Right forelimb (tissue), 1 donor: ENCODE data around the gene EHBP1.

Source experiments
- DNase-seq: peaks from one replicate; pipeline ENCODE4 v3.0.0-alpha.2; 2018

Gene EHBP1

DNA sequence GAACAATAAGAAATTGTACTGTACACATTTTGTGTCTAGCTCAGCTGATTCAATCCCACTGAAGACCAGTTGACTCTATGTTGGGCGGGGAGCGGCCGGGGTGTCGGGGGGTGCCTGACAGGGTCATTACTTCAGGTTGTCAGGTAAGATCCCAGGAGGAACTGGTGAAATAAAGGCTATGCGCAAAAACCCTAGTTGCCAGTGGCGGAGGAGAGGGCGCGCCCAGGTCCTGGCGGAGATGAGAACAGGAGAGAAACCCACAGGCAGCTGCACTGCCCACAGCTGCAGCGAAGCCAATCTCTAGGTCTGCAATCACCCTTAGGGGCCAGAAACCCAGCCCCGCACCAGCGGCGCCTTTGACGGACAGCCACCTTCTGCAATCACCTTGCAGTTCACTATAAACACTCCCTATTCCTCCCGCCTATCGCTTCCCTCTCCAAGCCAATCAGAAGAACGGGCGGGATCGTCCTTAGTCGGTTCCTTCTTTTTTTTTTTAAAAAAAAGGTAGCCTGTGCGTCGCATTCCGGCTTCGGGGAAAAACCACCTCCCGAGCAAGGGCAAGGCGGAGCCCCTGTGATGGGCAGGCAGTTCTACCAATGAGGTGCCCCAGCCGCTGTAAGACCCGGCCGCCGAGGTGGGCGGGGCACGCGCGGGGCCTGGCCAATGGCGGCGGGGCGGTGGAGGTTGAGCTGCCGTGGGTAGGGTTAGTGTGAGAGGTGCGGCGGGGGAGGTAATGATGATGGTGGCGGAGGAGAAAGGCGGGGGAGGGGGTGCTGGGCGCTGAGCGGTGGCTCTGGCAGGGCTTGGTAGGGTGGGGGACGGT lies at the start of gene EHBP1:
Gene EHBP1, plus strand, starts transcription at position 707 of the 823 bp plus-strand sequence. CDS start 1,479 bp downstream, outside the sequence.
- peak; percentile 100 for DNase-seq

DNA sequence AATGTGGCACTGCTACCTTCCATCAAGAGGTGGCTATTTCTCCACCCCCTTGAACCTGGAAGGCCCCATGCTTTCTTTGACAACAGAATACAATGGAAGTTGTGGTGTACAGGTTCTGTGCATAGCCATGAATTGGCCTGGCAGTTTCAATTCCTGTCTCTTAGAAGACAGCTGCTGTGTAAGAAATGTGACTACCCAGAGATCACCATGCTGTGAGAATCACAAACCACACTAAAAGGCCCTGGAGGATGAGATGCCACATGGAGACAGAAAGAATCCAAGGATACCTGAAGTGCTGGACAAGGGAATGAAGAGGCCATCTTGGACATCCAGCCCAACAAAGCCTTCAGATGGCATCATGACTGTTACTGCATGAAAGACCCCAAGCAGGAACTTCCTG lies 47.7 kb upstream of the EHBP1 start:
- no peak for DNase-seq

DNA sequence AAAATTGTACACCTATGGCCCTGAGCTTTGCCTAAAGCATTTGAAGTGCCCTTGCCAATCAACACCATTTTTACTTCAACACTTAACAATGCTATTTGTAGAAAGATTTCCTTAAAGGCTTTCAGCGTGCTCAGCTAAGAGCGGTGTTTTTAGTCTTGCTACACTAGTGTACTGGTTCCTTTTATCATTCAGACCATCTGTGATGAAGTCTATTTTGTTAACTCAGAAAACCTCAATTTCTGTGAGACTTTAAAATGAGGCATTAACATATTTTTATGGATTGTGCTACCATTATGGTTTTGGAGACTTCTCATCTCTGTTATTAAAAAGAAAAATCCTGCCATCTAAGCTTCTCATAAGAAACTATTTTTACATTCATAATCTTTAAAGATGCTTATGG lies 46.6 kb upstream of the EHBP1 start:
- DNase-seq, result no peak

DNA sequence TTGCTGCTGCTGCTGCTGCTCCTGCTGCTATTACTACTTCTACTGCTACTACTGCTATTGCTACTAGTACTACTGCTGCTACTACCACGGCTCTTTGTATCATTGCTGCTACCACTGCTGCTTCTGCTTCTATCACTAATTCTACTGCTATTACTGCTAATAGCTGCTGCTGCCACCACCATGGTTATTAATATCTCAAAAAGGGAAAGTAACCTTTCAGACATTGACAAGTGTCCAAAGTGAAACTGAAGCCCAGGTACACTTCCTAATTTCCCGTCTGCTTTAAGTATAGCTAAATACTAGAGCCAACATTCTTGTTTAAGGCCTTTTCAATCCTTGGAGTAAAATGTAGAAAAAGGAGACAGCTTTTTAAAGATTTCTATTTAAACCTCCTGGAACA lies 45.4 kb upstream of the EHBP1 start:
- no peak for DNase-seq

DNA sequence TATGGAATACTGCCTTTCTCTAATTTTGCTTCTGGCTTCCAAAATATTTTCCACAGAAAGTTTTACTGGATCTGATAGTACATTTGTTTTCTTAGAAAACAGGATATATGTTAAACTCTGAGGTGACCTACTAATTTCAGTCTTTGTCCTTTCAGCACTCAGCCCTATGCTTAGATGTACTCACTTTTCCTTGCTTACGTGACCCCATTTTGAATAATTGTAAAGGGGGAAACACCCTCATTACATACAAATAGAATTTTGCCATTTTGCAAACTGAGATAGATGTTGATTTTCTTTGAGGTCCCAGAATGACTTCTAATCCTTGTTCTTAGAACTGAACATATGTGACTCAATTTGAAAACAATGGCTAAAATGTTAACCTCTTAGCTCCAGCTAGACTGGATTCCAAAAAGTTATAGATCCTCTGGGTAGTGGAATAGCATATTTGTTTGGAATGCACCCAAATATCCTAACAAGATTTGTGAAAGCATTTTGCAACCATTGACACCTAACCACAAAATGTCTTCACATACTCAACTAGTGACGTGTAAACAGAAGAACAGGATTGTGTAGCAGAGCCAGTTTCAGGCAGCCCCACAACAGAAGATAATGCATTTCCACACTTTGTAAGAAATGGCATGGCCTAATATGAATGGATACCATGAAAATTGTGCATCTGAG lies 44.8 kb upstream of the EHBP1 start:
- DNase-seq, result no peak

DNA sequence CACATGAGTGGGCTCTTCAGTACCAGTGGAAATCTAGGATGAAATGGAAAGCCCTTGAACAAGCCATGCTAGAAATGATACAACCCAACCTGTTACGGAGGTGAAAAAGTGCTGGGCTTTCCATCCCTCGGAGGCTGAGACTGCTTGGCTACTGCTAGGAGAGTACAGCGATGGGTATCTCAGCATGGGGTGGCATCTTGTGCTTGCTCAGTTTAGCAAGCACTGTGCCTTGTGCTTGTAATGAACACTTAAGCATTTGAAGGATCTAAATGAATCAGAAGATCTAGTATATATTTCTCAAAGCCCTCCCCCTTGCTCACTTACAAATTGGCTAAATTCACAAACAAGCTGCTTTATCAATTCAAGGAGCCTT lies 44.3 kb upstream of the EHBP1 start:
- DNase-seq, result no peak

DNA sequence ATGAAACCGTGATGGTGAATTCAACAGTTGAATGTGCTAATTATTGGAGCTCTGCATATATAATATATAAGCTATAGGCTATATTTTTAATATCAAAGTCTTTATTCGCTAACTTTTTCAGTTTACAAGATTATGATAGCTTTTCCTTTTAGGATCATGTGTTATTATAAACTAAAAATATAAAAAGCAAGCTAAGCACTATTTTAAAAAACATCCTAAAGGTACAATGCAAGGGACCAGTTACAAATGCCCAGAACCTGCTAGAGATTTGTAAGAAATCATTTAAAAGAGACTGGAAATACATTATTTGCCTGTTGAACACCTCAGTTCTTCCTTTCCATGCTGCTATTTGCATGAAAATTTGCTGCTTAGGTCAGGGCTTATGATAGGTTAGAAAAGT lies 43.4 kb upstream of the EHBP1 start:
- DNase-seq, result no peak

DNA sequence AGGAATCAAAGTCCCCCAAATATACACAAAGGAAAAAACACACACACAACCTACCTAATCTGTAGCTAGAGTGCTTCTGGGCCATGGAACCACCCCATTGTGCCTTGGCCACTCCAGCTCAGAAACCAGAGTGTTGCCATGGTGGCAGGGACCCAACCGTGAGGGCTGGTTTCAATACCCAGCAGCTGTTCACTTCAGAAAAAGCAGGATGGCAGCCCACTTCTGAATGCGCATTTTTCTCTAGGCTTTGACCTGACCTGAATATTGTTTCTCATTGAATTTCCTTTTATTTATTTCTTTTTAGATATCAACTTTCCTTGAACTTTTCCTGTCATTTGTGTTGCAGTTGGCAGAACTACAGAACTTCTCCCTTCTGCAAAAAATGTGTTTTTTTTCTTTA lies 43.0 kb upstream of the EHBP1 start:
- DNase-seq, result no peak

DNA sequence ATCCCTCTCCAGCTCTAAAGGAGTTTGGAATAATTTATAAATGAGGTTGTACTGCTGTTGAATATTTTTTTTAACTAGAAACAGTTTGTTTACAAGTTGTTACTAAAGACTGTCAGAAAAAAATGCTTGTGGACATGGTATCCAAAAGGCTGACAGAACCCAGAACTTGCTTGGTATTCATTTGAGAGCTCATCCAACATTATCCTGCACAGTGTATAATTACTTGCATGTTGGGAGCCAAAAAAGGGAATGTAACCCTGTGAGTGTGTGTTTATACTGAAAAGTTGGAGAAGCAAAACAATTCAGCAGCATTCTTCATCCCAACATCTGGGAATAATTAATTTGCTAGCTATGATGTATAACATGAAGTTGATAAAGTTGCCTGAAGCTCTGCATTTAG lies 42.1 kb upstream of the EHBP1 start:
- no peak for DNase-seq

DNA sequence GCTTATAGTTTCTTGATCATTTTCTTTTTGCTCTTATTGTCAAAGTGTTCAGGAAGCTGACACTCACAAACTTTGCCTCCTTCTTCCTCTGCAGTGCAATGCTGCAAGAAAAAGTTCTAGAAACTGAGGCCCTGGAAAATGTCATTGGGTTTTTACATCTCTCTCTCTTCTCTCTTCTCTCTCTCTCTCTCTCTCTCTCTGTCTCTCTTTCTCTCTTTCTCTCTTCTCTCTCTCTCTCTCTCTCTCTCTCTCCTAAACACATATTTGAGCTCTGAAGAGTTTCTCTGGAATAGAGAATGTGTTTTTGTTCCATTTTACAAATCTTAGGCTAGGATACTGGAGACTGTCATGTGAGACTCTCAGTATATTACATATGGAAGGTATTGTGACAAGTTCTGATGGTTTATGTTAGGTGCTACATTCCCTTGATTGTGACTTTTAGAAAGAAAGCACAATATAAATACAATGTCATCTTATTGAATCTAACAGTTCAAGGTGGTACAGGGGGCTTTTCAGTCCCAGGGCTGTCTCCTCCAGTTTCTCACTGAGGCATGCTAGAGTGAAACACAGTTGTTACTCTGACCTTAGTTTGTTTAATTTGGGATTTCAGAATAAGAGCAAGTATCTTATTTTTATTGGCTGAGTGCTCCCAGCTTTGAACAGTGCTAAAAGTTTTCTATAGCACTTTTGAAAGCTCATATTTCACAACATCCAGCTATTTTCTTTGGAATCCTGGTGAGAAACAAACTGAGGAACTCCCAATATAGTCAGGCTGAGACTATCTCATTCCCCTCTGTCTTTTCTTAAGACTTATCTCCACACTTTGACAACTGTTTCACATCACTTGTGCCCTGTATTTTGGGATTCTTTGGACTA lies 41.4 kb upstream of the EHBP1 start:
- no peak for DNase-seq

DNA sequence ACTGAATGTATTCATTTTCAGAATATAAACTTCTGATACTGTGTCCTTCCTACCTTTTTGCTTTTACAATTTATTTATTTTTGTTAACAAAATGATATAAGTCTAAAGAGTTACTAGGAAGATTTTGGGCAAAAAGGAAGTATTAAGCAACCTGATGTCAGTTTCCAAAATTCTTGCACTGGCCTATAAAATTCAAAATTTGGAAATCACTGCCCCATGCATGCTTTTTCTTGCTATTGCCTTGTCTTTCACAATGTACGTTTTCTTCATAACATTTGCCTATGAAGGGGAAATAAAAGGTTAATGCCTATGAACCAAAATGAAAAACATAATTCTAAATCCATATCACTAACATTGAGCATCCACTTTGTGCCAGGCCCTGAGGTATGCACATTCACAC lies 40.1 kb upstream of the EHBP1 start:
- no peak for DNase-seq

DNA sequence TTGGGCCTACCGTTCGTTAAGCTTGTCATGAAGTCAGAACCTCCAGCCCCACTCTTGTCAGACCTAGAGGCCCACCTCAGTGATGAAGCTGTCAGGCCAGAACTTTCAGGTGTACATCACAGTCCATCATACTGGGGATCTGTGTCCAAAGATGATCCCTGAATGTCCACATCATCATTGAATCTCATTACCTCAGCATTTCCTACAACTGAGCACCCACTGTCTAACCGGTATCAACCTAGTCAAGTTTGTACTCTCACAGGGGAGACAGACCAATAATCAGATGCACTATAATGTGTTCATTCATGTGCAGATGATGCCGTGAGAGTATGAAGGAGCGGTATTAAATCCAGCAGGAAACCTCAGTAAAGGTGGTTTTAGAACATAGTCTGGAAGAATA lies 36.3 kb upstream of the EHBP1 start:
- DNase-seq, result no peak

DNA sequence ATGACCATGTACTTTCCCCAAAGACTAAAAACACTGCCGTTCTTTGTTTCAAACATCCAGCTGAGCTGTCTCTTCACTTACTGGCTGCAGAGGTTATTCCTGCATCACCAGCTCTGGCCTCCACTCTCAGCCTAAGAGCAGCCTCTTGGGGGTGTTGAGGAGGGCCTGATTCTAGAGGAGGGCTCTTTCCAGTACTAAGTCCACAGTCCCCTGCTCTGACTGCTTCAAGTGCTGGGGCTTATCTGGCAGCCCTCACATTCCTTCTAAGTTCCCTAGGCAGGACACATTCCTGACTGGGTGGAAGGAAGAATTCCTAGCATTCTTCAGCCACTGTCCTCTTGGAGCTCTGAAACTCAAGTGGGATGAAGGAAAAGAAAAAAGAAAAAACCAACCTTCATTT lies 32.9 kb upstream of the EHBP1 start:
- DNase-seq, result no peak

DNA sequence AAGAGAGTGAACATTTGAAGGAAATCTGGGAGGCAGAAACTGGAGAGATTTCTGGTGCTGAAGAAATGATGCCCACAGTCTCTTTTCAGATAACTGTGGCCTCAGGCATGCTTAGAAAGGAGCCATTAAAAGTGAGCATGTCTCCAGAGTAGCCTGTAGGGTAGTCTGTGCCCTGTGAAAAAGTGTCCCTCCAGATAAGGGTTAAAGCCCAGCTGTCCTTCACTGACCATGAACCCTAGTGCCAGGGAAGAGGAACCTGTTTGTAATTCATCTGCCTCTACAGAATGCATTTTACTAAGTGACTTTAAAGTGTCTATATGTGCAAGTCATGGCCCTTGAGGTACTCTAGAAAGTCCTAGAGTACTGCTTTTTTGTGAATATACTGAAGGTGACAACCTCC lies 30.5 kb upstream of the EHBP1 start:
- no peak for DNase-seq

DNA sequence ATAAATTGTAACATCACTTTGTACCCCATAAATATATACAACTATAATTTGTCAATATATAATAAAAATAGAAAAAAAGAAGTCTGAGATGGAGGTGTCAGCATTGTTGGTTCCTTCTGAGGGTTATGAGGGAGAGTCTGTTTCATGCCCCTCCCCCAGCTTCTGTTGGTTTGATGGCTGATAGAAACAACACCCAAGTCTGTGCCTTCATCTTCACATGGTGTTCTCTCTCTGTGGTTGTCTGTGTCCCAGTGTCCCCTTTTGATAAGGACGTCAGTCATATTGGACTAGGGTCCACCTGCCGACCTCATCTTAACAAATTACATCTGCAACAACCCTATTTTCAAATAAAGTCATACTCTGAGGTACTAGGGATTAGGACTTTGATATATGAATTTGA lies 20.3 kb upstream of the EHBP1 start:
- no peak for DNase-seq

DNA sequence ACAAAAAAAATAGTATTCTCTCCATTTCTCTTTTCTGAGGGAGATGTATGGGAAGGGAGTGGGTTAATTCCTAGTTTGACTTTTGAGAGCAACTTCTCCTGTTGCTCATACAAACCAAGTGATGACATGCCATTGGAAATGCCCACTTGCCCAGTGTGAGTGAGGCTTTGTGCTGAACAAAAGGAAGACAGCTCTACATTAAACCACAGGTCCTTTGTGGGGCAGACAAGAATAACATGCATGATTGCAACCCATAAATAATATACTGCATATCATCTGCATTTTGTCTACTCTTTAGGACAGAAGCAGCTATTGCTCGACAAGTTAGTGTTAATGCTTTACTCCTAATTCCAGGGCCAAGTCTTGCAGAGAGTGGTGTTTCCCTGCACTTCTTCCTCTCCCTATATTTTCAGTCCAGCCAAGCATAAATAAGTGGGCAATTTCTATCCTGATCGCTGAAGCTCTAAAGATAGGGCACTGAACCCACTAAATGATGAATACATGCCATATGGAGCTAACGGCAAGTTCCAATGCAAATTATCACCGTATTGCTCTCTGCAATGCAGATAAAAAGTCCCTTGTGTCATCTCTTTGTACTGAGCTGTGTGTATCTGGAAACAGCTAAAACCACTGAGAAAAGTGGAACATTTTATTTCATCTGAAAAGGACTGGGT lies 19.4 kb upstream of the EHBP1 start:
- DNase-seq, result no peak

DNA sequence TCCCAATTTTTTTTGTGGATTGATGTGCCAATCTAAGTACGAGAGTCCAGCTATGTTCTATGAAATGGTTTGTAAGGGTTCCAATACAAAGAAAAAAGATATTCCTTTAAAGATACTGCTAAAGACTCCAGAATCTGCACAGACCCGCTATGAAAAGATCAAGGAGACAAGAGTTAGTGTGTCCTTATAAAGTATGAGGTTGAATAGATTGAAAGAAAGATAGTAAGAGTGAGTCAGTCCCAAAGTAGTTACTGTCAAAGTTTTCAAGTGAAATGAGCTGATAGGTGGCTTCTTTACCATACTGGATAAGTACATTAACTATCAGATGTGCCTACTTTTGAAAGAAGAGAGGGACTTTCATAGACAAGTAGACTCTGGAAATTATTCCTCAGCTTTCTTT lies 17.9 kb upstream of the EHBP1 start:
- no peak for DNase-seq

DNA sequence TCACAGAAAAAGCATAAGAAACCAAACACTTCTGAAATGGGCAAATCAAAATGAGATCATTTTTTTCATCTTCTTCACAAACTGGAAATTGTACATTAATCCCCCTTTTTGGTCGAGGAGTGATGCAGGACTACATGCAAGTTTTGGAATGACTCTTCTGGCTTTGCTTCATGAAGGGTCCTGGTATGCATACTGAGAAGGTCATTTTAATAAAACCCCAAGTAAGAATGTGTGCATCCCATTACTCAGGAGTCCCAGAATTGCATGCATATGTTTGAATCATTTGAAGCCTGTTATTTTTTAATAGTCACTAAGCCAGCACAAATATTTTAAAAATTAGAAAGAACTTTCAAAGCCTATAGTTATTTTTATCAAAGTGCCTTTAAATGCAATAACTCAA lies 16.7 kb upstream of the EHBP1 start:
- DNase-seq, result no peak

DNA sequence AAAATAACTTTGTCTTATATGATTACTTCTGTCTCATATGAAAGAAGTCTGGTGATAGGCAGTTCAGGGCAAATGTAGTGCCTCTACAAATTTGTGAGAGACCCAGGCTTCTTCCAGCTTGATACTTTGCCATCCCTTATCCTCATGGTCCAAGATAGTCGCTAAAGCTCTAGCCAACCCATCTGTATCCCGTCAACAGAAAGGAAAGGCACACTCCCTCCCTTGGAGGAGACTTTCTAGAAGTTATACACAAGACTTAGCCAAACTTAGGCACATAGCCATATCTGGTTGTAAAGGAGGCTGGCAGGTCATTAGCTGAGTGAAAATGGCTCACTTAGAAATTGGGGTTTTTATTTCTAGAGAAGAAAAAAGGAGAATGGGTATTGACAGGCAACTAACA lies 14.3 kb upstream of the EHBP1 start:
- no peak for DNase-seq

DNA sequence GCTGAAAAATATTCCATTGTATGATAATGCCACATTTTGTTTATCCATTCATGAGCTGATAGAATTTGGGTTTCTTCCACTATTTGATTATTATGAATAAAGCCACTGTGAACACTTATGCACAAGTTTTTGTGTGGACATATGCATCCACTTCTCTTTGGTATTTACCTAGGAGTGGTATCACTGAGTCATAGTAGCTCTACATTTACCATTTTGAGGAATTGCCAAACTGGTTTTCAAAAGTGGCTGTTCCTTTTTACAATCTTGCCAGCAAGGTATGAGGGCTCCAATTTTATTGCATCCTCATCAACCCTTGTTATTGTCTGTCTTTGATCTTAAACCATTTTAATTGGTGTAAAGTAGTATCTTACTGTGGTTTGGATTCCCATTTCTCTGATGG lies 13.3 kb upstream of the EHBP1 start:
- no peak for DNase-seq

DNA sequence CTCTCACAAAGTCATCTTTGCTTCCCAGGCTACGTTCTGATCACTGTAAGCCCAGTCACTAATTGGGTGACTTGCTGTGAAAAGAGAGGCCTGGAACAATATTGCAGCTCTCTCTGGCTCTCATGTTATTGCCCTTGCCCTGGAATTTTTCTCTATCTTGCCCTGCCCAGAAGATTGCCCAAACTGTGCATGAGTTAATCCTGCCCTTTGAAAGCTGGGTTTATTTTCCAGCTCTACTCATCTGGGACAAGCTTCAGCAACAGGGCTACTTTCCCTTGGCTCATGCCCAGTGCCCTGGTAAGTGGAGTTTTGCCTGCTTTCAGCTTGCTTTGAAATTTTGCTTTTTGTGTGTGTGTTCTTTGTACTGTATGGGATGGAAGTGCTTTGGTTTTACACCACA lies 6.9 kb upstream of the EHBP1 start:
- DNase-seq, result no peak

DNA sequence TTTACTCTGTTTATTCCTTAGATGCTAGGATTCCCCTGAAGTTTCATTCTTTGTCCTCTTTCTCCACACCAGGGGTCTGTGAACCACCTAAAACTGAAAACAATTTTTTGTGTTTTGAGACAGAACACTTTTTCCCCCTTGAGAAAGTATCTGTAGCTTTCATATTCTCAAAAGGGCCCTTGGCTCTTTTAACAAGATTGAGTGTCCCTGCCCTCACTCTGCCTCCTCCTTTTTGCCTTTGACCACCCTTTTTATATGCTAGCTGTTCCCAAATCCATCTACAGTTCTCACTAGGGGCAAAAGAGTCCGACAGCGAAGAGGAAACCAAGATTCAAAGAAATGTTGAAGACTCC lies 883 bp upstream of the EHBP1 start:
- no peak for DNase-seq
